Measurements from ENCODE around the gene CFAP100. TPM values are rescaled to one million over a fixed set of nuclear protein-coding genes. Genes with fewer than 3 reads are reported as not detected.

The CFAP100 gene
- not detected in 2 replicates for total RNA-seq
- polyA plus RNA-seq, result not detected in 2 replicates

- WGBS (ENCODE audit: low lambda C conversion rate, missing lambda C conversion rate), result 45% methylated on average over 35 of the region's 43 CpGs
- H3K4me3 ChIP-seq, result no peak within 1 kb of the TSS
- H2AFZ ChIP-seq, result peak within 1 kb of the TSS; percentile 82
These were observed at the start of gene CFAP100 for GRCh38 chr3:126394179-126394976. CFAP100 (plus strand) TSS chr3:126394909; CDS start chr3:126396001, 1,092 bp downstream.

GRCh38 chr3:126345231-126345630, 49.5 kb upstream of the CFAP100 start:
- Histone ChIP-seq H3K4me2 (no peak overlapping the region), H3K4me1 (ENCODE audit: insufficient read depth) (peaks cover 2% of the 10 kb centered on the region), H3K36me3 (replicated peaks; ENCODE audit: insufficient read depth, low read depth) (no peaks in the 10 kb centered on the region), H3K27me3 (no peaks in the 10 kb centered on the region), H3K27ac (no peak overlapping the region), H3K9me2 (replicated peaks; ENCODE audit: insufficient read depth) (no peaks in the 10 kb centered on the region), H3K79me2 (no peaks in the 10 kb centered on the region), H3K9me3 (ENCODE audit: low read depth) (no peaks in the 10 kb centered on the region), H2AFZ (no peak overlapping the region), H3K4me3 (no peak overlapping the region), H4K20me1 (ENCODE audit: insufficient read depth, poor library complexity, severe bottlenecking) (no peaks in the 10 kb centered on the region)
- TF ChIP-seq EZH2 (IDR thresholded peaks at IDR 0.05; ENCODE audit: borderline replicate concordance), result no peak
- TF ChIP-seq CTCF (IDR thresholded peaks at IDR 0.05; ENCODE audit: poor library complexity), result no peak
- no peak for TF ChIP-seq EZH2phosphoT487 (IDR thresholded peaks at IDR 0.05; ENCODE audit: low read depth, severe bottlenecking, unreplicated experiment)
- no peak for DNase-seq (ENCODE audit: low spot score)
- over 99% methylated on average over 7 of the region's 7 CpGs for WGBS (ENCODE audit: low lambda C conversion rate, missing lambda C conversion rate)

More at GRCh38 chr3:126394179-126394976, at the start of gene CFAP100:
- H3K9me2 ChIP-seq (replicated peaks; ENCODE audit: insufficient read depth), result no peaks in the 10 kb centered on the region
- H3K79me2 ChIP-seq, result no peaks in the 10 kb centered on the region
- H3K4me1 ChIP-seq (ENCODE audit: insufficient read depth), result peaks cover 3% of the 10 kb centered on the region
- H3K4me2 ChIP-seq, result peak within 1 kb of the TSS; percentile 91
- no peak for TF ChIP-seq EZH2 (IDR thresholded peaks at IDR 0.05; ENCODE audit: borderline replicate concordance)
- no peak for TF ChIP-seq CTCF (IDR thresholded peaks at IDR 0.05; ENCODE audit: poor library complexity)
- no peak for TF ChIP-seq EZH2phosphoT487 (IDR thresholded peaks at IDR 0.05; ENCODE audit: low read depth, severe bottlenecking, unreplicated experiment)
- no peaks in the 10 kb centered on the region for H3K36me3 ChIP-seq (replicated peaks; ENCODE audit: insufficient read depth, low read depth)
- peak; percentile 77 for DNase-seq (ENCODE audit: low spot score)
- H3K27me3 ChIP-seq, result peaks cover 20% of the 10 kb centered on the region
- H3K27ac ChIP-seq, result no peak within 1 kb of the TSS
- no peaks in the 10 kb centered on the region for H4K20me1 ChIP-seq (ENCODE audit: insufficient read depth, poor library complexity, severe bottlenecking)
- H3K9me3 ChIP-seq (ENCODE audit: low read depth), result no peaks in the 10 kb centered on the region

GRCh38 chr3:126345641-126346460, 48.9 kb upstream of the CFAP100 start:
- Histone ChIP-seq H3K36me3 (replicated peaks; ENCODE audit: insufficient read depth, low read depth) (no peaks in the 10 kb centered on the region), H3K4me2 (no peak overlapping the region), H3K9me3 (ENCODE audit: low read depth) (no peaks in the 10 kb centered on the region), H3K4me1 (ENCODE audit: insufficient read depth) (peaks cover 2% of the 10 kb centered on the region), H3K27me3 (no peaks in the 10 kb centered on the region), H3K79me2 (no peaks in the 10 kb centered on the region), H4K20me1 (ENCODE audit: insufficient read depth, poor library complexity, severe bottlenecking) (no peaks in the 10 kb centered on the region), H3K9me2 (replicated peaks; ENCODE audit: insufficient read depth) (no peaks in the 10 kb centered on the region), H3K27ac (no peak overlapping the region), H3K4me3 (no peak overlapping the region), H2AFZ (no peak overlapping the region)
- no peak for DNase-seq (ENCODE audit: low spot score)
- TF ChIP-seq EZH2 (IDR thresholded peaks at IDR 0.05; ENCODE audit: borderline replicate concordance) (no peak), CTCF (IDR thresholded peaks at IDR 0.05; ENCODE audit: poor library complexity) (no peak), EZH2phosphoT487 (IDR thresholded peaks at IDR 0.05; ENCODE audit: low read depth, severe bottlenecking, unreplicated experiment) (no peak)
- WGBS (ENCODE audit: low lambda C conversion rate, missing lambda C conversion rate), result 100% methylated on average over 5 of the region's 5 CpGs

Data from hepatocyte (in vitro differentiated cells).